Endothelial cell of umbilical vein (primary cell): ENCODE results near the gene TLX1.

Experiments
- EZH2 ChIP-seq: IDR thresholded peaks from 2 replicates; pipeline ENCODE4 v1.6.1; 2012; ENCODE audit warnings: borderline replicate concordance, low read depth, mild to moderate bottlenecking, moderate library complexity, low read length, inconsistent platforms; ENCODE audit not compliant: severe bottlenecking
- FOS ChIP-seq: IDR thresholded peaks from 2 replicates; pipeline ENCODE4 v1.6.1; 2011; ENCODE audit warnings: mild to moderate bottlenecking, low read length, moderate library complexity, borderline replicate concordance; ENCODE audit not compliant: insufficient read depth
- GATA2 ChIP-seq: IDR thresholded peaks from 2 replicates; pipeline ENCODE4 v1.7.0; 2011; ENCODE audit warnings: low read depth, mild to moderate bottlenecking, moderate library complexity, mixed read lengths, low read length; ENCODE audit not compliant: insufficient read length, insufficient read depth
- JUN ChIP-seq: IDR thresholded peaks from 2 replicates; pipeline ENCODE4 v1.6.1; 2011; ENCODE audit warnings: borderline replicate concordance, low read depth; ENCODE audit not compliant: insufficient read length, insufficient read depth
- POLR2A ChIP-seq: IDR thresholded peaks from 2 replicates; pipeline ENCODE4 v1.6.1; 2012; ENCODE audit warnings: low read depth, mild to moderate bottlenecking, control low read depth, low read length
- POLR2AphosphoS5 ChIP-seq: IDR thresholded peaks from 2 replicates; pipeline ENCODE4 v1.6.1; 2012; ENCODE audit warnings: low read depth, mild to moderate bottlenecking, control low read depth, low read length, moderate library complexity; ENCODE audit not compliant: insufficient read depth
- TF ChIP-seq, protein P1 (sequence below), 2 donors: IDR thresholded peaks; 1 replicate in 1 of 2; 2 replicates in 1 of 2; pipeline ENCODE4 v1.5.1; 2011; ENCODE audit warnings: low read length in 2 of 2, mild to moderate bottlenecking in 2 of 2, moderate library complexity in 2 of 2, control low read depth in 1 of 2, inconsistent platforms in 1 of 2, low read depth in 1 of 2; ENCODE audit not compliant: insufficient read depth in 1 of 2; ENCODE audit errors: extremely low read depth in 1 of 2
- TF ChIP-seq, protein P2 (sequence below): IDR thresholded peaks from 2 replicates; pipeline ENCODE4 v1.6.1; 2011; ENCODE audit not compliant: insufficient read depth, insufficient read length

DNA sequence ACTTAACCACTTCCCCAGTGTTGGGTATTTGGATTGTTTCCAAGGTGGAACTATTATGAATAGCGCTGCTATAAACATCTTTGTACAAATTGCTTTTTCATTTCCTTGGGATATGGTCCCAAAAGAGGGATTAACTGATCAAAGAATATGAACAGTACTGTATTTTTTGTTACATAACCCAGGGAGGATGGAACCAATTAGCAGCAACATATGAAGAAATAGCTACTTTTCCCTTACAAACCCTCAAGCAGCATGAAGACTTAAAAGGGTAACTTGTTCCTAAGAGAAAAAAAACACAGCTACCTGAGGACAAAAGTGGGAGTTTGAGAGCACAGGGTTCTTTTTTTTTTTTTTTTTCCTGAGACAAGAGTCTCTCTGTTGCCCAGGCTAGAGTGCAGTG is 13.1 kb upstream of the TLX1 start:
- TF ChIP-seq, protein P1, sequence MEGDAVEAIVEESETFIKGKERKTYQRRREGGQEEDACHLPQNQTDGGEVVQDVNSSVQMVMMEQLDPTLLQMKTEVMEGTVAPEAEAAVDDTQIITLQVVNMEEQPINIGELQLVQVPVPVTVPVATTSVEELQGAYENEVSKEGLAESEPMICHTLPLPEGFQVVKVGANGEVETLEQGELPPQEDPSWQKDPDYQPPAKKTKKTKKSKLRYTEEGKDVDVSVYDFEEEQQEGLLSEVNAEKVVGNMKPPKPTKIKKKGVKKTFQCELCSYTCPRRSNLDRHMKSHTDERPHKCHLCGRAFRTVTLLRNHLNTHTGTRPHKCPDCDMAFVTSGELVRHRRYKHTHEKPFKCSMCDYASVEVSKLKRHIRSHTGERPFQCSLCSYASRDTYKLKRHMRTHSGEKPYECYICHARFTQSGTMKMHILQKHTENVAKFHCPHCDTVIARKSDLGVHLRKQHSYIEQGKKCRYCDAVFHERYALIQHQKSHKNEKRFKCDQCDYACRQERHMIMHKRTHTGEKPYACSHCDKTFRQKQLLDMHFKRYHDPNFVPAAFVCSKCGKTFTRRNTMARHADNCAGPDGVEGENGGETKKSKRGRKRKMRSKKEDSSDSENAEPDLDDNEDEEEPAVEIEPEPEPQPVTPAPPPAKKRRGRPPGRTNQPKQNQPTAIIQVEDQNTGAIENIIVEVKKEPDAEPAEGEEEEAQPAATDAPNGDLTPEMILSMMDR (IDR thresholded peaks at IDR 0.05; ENCODE audit: extremely low read depth in 1 of 2, insufficient read depth in 1 of 2, low read depth in 1 of 2, low read length in 2 of 2), result no peak
- TF ChIP-seq POLR2A (no peak), POLR2AphosphoS5 (no peak), FOS (no peak), EZH2 (no peak), GATA2 (no peak), JUN (no peak)
- TF ChIP-seq, protein P2, sequence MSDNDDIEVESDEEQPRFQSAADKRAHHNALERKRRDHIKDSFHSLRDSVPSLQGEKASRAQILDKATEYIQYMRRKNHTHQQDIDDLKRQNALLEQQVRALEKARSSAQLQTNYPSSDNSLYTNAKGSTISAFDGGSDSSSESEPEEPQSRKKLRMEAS, result no peak
